Coronary artery (tissue), 2 donors: Measurements from ENCODE around the gene MAPT.

Experiments used
- DNase-seq: peaks from one replicate; pipeline ENCODE4 v3.0.0-alpha.2; 2017; ENCODE audit warnings: low spot score
- H3K27ac ChIP-seq, 2 donors: fragments of 200-600 bp; sonication (generic); one replicate each; pipeline ENCODE4 v1.5.1; 2016 to 2019
- H3K4me3 ChIP-seq: fragments of 200-600 bp; sonication (generic); 2 replicates; pipeline ENCODE4 v1.5.1; 2016; ENCODE audit warnings: mild to moderate bottlenecking, moderate library complexity
- CTCF ChIP-seq: fragments of 200-600 bp; sonication (generic); IDR thresholded peaks from one replicate; pipeline ENCODE4 v1.5.1; 2019; ENCODE audit warnings: antibody characterized with exemption

MAPT gene

GRCh38 chr17:46023783-46024388, 129.5 kb downstream of the MAPT start:
- no peak overlapping the region for H3K27ac ChIP-seq
- TF ChIP-seq CTCF: no peak
- H3K4me3 ChIP-seq: no peak overlapping the region
- no peak for DNase-seq

GRCh38 chr17:46024590-46024989, 130.2 kb downstream of the MAPT start:
- TF ChIP-seq CTCF: no peak
- Histone ChIP-seq H3K4me3 (no peak overlapping the region), H3K27ac (no peak overlapping the region)
- no peak for DNase-seq

- H3K4me3 ChIP-seq: no peak overlapping the region
- H3K27ac ChIP-seq: peak overlapping the region in 1 of 2 donors; percentile 68
- DNase-seq: no peak
- no peak for TF ChIP-seq CTCF
Observed at GRCh38 chr17:46025060-46025459, 130.7 kb downstream of the MAPT start.

GRCh38 chr17:46025510-46026165, 131.3 kb downstream of the MAPT start:
- DNase-seq: no peak
- Histone ChIP-seq H3K4me3 (no peak overlapping the region), H3K27ac (peak overlapping the region in 1 of 2 donors; percentile 68)
- no peak for TF ChIP-seq CTCF

GRCh38 chr17:46026166-46027047, 132.1 kb downstream of the MAPT start:
- no peak for TF ChIP-seq CTCF
- Histone ChIP-seq H3K27ac (peak overlapping the region in 1 of 2 donors; percentile 68), H3K4me3 (no peak overlapping the region)
- DNase-seq: no peak

- no peak overlapping the region for H3K4me3 ChIP-seq
- DNase-seq: no peak
- no peak for TF ChIP-seq CTCF
- H3K27ac ChIP-seq: peak overlapping the region in 1 of 2 donors; percentile 68
Observed at GRCh38 chr17:46027048-46027975, 133.0 kb downstream of the MAPT start.
